Stomach (tissue), 9 donors: ENCODE results near the gene CADPS. TPM values are rescaled to one million over a fixed set of nuclear protein-coding genes. Genes with fewer than 3 reads are reported as not detected.

Source experiments
- DNase-seq, 2 donors: peaks; one replicate each; pipeline versions ENCODE4 v3.0.0 to v3.0.0-alpha.2; 2013 to 2019
- H3K27ac ChIP-seq, 5 donors: fragments of 200-600 bp in 4 of 5; sonication (generic) in 4 of 5; one replicate each; pipeline ENCODE4 v1.5.1; 2013 to 2019; ENCODE audit warnings: mild to moderate bottlenecking in 1 of 5, moderate library complexity in 1 of 5
- H3K27me3 ChIP-seq, 3 donors: fragments of 200-600 bp; sonication (generic); one replicate each; pipeline ENCODE4 v1.5.1; 2017 to 2019; ENCODE audit warnings: mixed run types in 1 of 3
- H3K36me3 ChIP-seq, 4 donors: fragments of 200-600 bp; sonication (generic); 1 replicate in 3 of 4; 2 replicates in 1 of 4; pipeline ENCODE4 v1.5.1; 2016 to 2019
- H3K4me1 ChIP-seq, 4 donors: fragments of 200-600 bp; sonication (generic); one replicate each; pipeline ENCODE4 v1.5.1; 2016 to 2019
- H3K4me3 ChIP-seq, 4 donors: fragments of 200-600 bp; sonication (generic) in 3 of 4; one replicate each; pipeline ENCODE4 v1.5.1; 2016 to 2019; ENCODE audit warnings: mild to moderate bottlenecking in 1 of 4
- H3K9me3 ChIP-seq, 4 donors: fragments of 200-600 bp; sonication (generic); one replicate each; pipeline ENCODE4 v1.5.1; 2016 to 2019
- CTCF ChIP-seq, 7 experiments: fragments of 450-650 bp in 4 of 7; fragments of 200-600 bp in 3 of 7; sonication (generic) in 3 of 7; IDR thresholded peaks; one replicate each; pipeline ENCODE4 v1.5.1; 2016 to 2019; ENCODE audit warnings: antibody characterized with exemption in 7 of 7, control low read depth in 2 of 7, mild to moderate bottlenecking in 1 of 7
- EP300 ChIP-seq: sonication (generic); formaldehyde crosslinking; IDR thresholded peaks from one replicate; pipeline ENCODE4 v1.6.1; 2017; ENCODE audit warnings: antibody characterized with exemption
- POLR2A ChIP-seq, 4 donors: fragments of 450-650 bp; IDR thresholded peaks; one replicate each; pipeline ENCODE4 v1.6.1; 2016; ENCODE audit warnings: antibody characterized with exemption in 4 of 4, control low read depth in 2 of 4, mild to moderate bottlenecking in 1 of 4, moderate library complexity in 1 of 4
- POLR2AphosphoS5 ChIP-seq, 3 donors: sonication (generic); formaldehyde crosslinking; IDR thresholded peaks; one replicate each; pipeline ENCODE4 v1.6.1; 2016; ENCODE audit warnings: antibody characterized with exemption in 3 of 3
- WGBS, 5 donors: extraction: QIAGEN DNeasy Blood & Tissue Kit in 3 of 5; methylation state at CpG; one replicate each; pipeline versions ENCODE4 v1.1.5 to v1.1.7; 2013 to 2018; 5-methylcytosine and 5-hydroxymethylcytosine counted together
- intact Hi-C: fragments of 100-400 bp; cut with DNase I; formaldehyde crosslinking; loops from one replicate; pipeline ENCODE4 v1.15.1; 2023; ENCODE audit warnings: low total_unique reads
- polyA plus RNA-seq, 3 donors: library from polyadenylated mRNA; stranded (reverse); fragments of 200-250 nt; gene quantifications; one replicate each; pipeline ENCODE4 v1.2.3, GENCODE V29; 2013
- total RNA-seq, 5 donors: library from RNA; depleted of rRNA; stranded (reverse); fragments of >200 nt; gene quantifications; one replicate each; pipeline versions ENCODE4 v1.1.0 to v1.2.3, GENCODE V29; 2014 to 2016
- donor health status: healthy with polysubstance abuse.
- donor health status: Bipolar disorder and iron deficiency.
- donor health status: healthy.

CADPS gene
- total and polyA plus RNA-seq, 8 donors, result 0.58 to 32.2 (median 3.4) TPM

GRCh38 chr3:62415312-62415801 lies 459.9 kb downstream of the CADPS start:
- Histone ChIP-seq H3K4me1 (no peaks in the 10 kb centered on the region), H3K27me3 (peaks cover 0 to 4% (median 0%) of the 10 kb centered on the region in 3 donors), H3K27ac (no peak overlapping the region), H3K9me3 (no peaks in the 10 kb centered on the region), H3K4me3 (no peak overlapping the region), H3K36me3 (no peaks in the 10 kb centered on the region)
- 35 to 51% (median 48%) methylated on average over 9 of the region's 9 CpGs for WGBS, 5 donors
- no peak for DNase-seq
- no peak for TF ChIP-seq EP300
- no peak for TF ChIP-seq POLR2AphosphoS5 (IDR thresholded peaks at IDR 0.05)
- no peak for TF ChIP-seq CTCF (IDR thresholded peaks at IDR 0.05)
- no peak for TF ChIP-seq POLR2A (IDR thresholded peaks at IDR 0.05)
- intact Hi-C loops, result no loop called here

DNA sequence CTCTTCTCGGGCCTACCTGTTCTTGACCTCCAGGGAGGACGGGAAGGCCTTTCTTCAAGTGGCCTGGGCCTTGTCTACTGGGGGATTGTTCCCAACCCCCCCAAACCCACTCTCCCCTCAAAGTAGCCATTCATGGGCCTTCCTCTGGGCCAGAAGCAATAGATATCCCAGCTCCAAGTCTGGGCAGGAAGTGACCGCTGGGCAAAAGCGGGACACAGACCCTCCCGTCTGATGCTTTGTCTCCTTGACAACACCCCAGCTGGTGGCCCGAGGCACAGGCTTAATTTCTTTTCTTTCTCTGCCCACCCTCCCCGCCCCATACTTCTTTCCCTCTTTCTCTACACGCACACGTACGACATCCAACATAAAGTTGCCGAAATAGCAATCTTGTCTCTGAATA lies 460.4 kb downstream of the CADPS start:
- Histone ChIP-seq H3K27me3 (peaks cover 0 to 4% (median 0%) of the 10 kb centered on the region in 3 donors), H3K4me3 (no peak overlapping the region), H3K4me1 (no peaks in the 10 kb centered on the region), H3K9me3 (no peaks in the 10 kb centered on the region), H3K27ac (no peak overlapping the region), H3K36me3 (no peaks in the 10 kb centered on the region)
- 73 to 82% (median 77%) methylated on average over 11 of the region's 11 CpGs for WGBS, 5 donors
- intact Hi-C loops, result no loop called here
- no peak for DNase-seq
- TF ChIP-seq POLR2A (IDR thresholded peaks at IDR 0.05), result no peak
- no peak for TF ChIP-seq CTCF (IDR thresholded peaks at IDR 0.05)
- TF ChIP-seq EP300, result no peak
- TF ChIP-seq POLR2AphosphoS5 (IDR thresholded peaks at IDR 0.05), result no peak

DNA sequence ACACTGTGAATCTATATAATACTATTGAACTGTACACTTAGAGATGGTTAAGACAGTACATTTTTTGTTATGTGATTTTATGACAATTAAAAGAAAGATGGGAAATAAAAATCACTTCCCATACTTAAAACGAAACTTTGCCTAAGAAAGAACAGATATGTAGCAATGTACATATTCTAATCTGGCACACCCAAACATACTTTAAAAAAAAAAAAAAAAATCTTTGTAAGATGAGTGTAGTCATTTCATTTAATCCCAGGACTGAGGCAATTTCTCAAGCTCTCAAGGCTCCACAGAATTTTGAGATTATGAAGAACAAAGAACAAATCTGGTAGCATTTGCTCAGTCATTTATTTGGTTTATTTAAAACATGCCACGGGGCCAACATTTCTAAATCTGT lies 461.5 kb downstream of the CADPS start:
- Histone ChIP-seq H3K4me3 (no peak overlapping the region), H3K4me1 (no peaks in the 10 kb centered on the region), H3K9me3 (no peaks in the 10 kb centered on the region), H3K27me3 (peaks cover 0 to 4% (median 0%) of the 10 kb centered on the region in 3 donors), H3K36me3 (no peaks in the 10 kb centered on the region), H3K27ac (no peak overlapping the region)
- intact Hi-C loops, result no loop called here
- WGBS, 5 donors, result 52 to 72% (median 57%) methylated on average over 2 of the region's 2 CpGs
- TF ChIP-seq CTCF (IDR thresholded peaks at IDR 0.05) (no peak), EP300 (no peak), POLR2A (IDR thresholded peaks at IDR 0.05) (no peak), POLR2AphosphoS5 (IDR thresholded peaks at IDR 0.05) (no peak)
- no peak for DNase-seq

DNA sequence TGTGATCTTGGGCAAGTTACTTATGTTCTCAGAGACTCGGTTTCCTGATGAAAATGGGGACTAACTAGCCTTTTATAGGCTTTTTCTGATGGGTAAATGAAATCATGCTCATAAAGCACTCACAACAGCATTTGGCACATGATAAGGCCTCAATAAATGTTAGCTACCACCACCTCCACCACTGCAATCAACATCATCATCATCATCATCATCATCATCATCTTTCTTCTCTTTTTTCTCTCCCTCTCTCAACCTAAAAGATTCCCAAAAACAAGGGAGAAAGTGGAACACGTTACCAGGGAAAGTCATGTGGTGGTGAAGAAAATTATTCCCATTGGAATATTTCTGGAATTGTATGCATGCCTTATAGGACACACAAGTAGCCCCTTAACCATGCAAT lies 468.3 kb downstream of the CADPS start:
- no peaks in the 10 kb centered on the region for H3K4me1 ChIP-seq
- H3K27ac ChIP-seq, result no peak overlapping the region
- DNase-seq, result no peak
- H3K27me3 ChIP-seq, result peaks cover 0 to 4% (median 0%) of the 10 kb centered on the region in 3 donors
- TF ChIP-seq POLR2A (IDR thresholded peaks at IDR 0.05), result no peak
- TF ChIP-seq EP300, result no peak
- no peak for TF ChIP-seq POLR2AphosphoS5 (IDR thresholded peaks at IDR 0.05)
- no peak for TF ChIP-seq CTCF (IDR thresholded peaks at IDR 0.05)
- no peaks in the 10 kb centered on the region for H3K9me3 ChIP-seq
- WGBS, 5 donors, result 73 to 85% (median 76%) methylated on average over 2 of the region's 2 CpGs
- H3K4me3 ChIP-seq, result no peak overlapping the region
- no peaks in the 10 kb centered on the region for H3K36me3 ChIP-seq
- intact Hi-C loops, result no loop called here
